ENCODE data around the gene MED25.
A peak's percentile ranks its signal among the peaks of the same experiment; 100 is the strongest.

MED25 gene

GRCh38 chr19:49799271-49799797 lies 18.8 kb upstream of the MED25 start:
- no peak for DNase-seq (ENCODE audit: low spot score)

- no peak for DNase-seq (ENCODE audit: low spot score)
Measured at GRCh38 chr19:49799798-49800376, 18.2 kb upstream of the MED25 start.

GRCh38 chr19:49800771-49801170 lies 17.3 kb upstream of the MED25 start:
- DNase-seq (ENCODE audit: low spot score) = no peak

GRCh38 chr19:49801401-49801888 lies 16.6 kb upstream of the MED25 start:
- DNase-seq (ENCODE audit: low spot score) = no peak

GRCh38 chr19:49801966-49802661 lies 16.0 kb upstream of the MED25 start:
- peak; percentile 92 for DNase-seq (ENCODE audit: low spot score)

- no peak for DNase-seq (ENCODE audit: low spot score)
Measured at GRCh38 chr19:49802836-49803528, 15.1 kb upstream of the MED25 start.

GRCh38 chr19:49803529-49803856 lies 14.6 kb upstream of the MED25 start:
- no peak for DNase-seq (ENCODE audit: low spot score)

- DNase-seq (ENCODE audit: low spot score) = no peak
Measured at GRCh38 chr19:49805822-49806619, 12.1 kb upstream of the MED25 start.

GRCh38 chr19:49806620-49806959 lies 11.5 kb upstream of the MED25 start:
- DNase-seq (ENCODE audit: low spot score) = no peak

- DNase-seq (ENCODE audit: low spot score) = no peak
Measured at GRCh38 chr19:49807058-49807903, 10.8 kb upstream of the MED25 start.

- DNase-seq (ENCODE audit: low spot score) = no peak
Measured at GRCh38 chr19:49807904-49808675, 10.0 kb upstream of the MED25 start.

GRCh38 chr19:49808711-49809159 lies 9.4 kb upstream of the MED25 start:
- DNase-seq (ENCODE audit: low spot score) = peak; percentile 94

GRCh38 chr19:49809160-49809940 lies 8.7 kb upstream of the MED25 start:
- peak; percentile 46 for DNase-seq (ENCODE audit: low spot score)

GRCh38 chr19:49809941-49810389 lies 8.1 kb upstream of the MED25 start:
- DNase-seq (ENCODE audit: low spot score) = no peak

GRCh38 chr19:49811328-49811727 lies 6.8 kb upstream of the MED25 start:
- no peak for DNase-seq (ENCODE audit: low spot score)

- DNase-seq (ENCODE audit: low spot score) = no peak
Measured at GRCh38 chr19:49812452-49812996, 5.6 kb upstream of the MED25 start.

- peak; percentile 95 for DNase-seq (ENCODE audit: low spot score)
Measured at GRCh38 chr19:49812997-49813861, 4.9 kb upstream of the MED25 start, which contains the start of gene FUZ. Gene FUZ, minus strand, starts transcription at chr19:49813292. Its CDS starts 186 bp downstream, at chr19:49813106.

GRCh38 chr19:49814010-49814409 lies 4.1 kb upstream of the MED25 start:
- no peak for DNase-seq (ENCODE audit: low spot score)

Measured in AG08395 (cell line).